K562 (cell line): ENCODE data around the gene BSN. TPM values are rescaled to one million over a fixed set of nuclear protein-coding genes. Genes with fewer than 3 reads are reported as not detected.
"Not testable (repeated sequence)": the region's sequence is repeated elsewhere in the genome, so short reads cannot be mapped to it uniquely, and the experiment has no call there.

ENCODE experiments used
- ATAC-seq: fragments of 200-7000 bp; cut with Tn5 transposase; 3 replicates; pipeline ENCODE4 v1.9.1; 2020; ENCODE audit warnings: moderate library complexity
- BruUV-seq: library from RNA; stranded (reverse); fragments of 400-500 nt; replicated peaks from 2 replicates; lab custom pipeline; 2021; lab: Mats Ljungman, UMichigan
- CTCF ChIA-PET: fragments of 300-600 bp; formaldehyde crosslinking; extraction: SDS; loops from one replicate; lab custom pipeline; 2021; ENCODE audit warnings: low intra/inter-chr PET ratio; lab: Yijun Ruan, JAX
- POLR2A ChIA-PET: fragments of 300-600, 350-650 bp; sonication (Branson Sonifier 250); formaldehyde crosslinking; extraction: SDS; loops from one replicate; lab custom pipeline; 2021; ENCODE audit warnings: antibody characterized with exemption, inconsistent platforms; lab: Yijun Ruan, JAX
- DNase-seq, 4 experiments: peaks; one replicate each; pipeline versions ENCODE4 v3.0.0 to v3.0.0-alpha.2; 2011 to 2018; ENCODE audit warnings: low spot score in 3 of 4, mixed read lengths in 3 of 4; ENCODE audit errors: extremely low read depth in 1 of 4
- FAIRE-seq: peaks from 2 replicates; lab custom pipeline; 2011; peaks lifted over from hg19 to GRCh38; lab: Jason Lieb, UNC
- H2AFZ ChIP-seq: 2 replicates; pipeline ENCODE4 v1.6.0; 2011; ENCODE audit warnings: low read depth, low read length, control low read depth, inconsistent platforms
- H3K27ac ChIP-seq: fragments of 200-600 bp; 3 replicates; pipeline ENCODE4 v1.8.0; 2011; ENCODE audit warnings: low read depth, mild to moderate bottlenecking, control low read depth, inconsistent platforms, low read length, moderate library complexity, mixed read lengths; ENCODE audit errors: extremely low read depth
- H3K27me3 ChIP-seq, 2 experiments: fragments of 300-600 bp in 1 of 2; 2 replicates in 1 of 2; 3 replicates in 1 of 2; pipeline versions ENCODE4 v1.6.0 to v1.8.0; 2011; ENCODE audit warnings: inconsistent platforms in 2 of 2, low read length in 2 of 2, mild to moderate bottlenecking in 1 of 2, mixed read lengths in 1 of 2, moderate library complexity in 1 of 2; ENCODE audit not compliant: control insufficient read depth in 2 of 2, insufficient read depth in 2 of 2
- H3K36me3 ChIP-seq: fragments of 300-600 bp; 3 replicates; pipeline ENCODE4 v1.8.0; 2011; ENCODE audit warnings: mild to moderate bottlenecking, low read length, inconsistent platforms; ENCODE audit not compliant: control insufficient read depth, insufficient read depth
- H3K4me1 ChIP-seq, 2 experiments: fragments of 200-600 bp in 1 of 2; replicated peaks in 1 of 2; 2 replicates in 1 of 2; 3 replicates in 1 of 2; pipeline versions ENCODE4 v1.5.1 to v1.8.0; 2011; ENCODE audit warnings: inconsistent platforms in 2 of 2, low read length in 2 of 2, mild to moderate bottlenecking in 1 of 2, mixed read lengths in 1 of 2, moderate library complexity in 1 of 2; ENCODE audit not compliant: control insufficient read depth in 2 of 2, insufficient read depth in 2 of 2
- H3K4me2 ChIP-seq: 2 replicates; pipeline ENCODE4 v1.6.1; 2011; ENCODE audit warnings: low read length, control low read depth, inconsistent platforms, mixed read lengths; ENCODE audit not compliant: insufficient read depth
- H3K4me3 ChIP-seq: fragments of 200-600 bp; sonication (generic), shearing (Covaris generic); 2 replicates; pipeline ENCODE4 v1.5.1; 2016; ENCODE audit warnings: control low read depth, inconsistent platforms
- H3K79me2 ChIP-seq: fragments of 200-600 bp; 3 replicates; pipeline ENCODE4 v1.8.0; 2011; ENCODE audit warnings: low read length, inconsistent platforms; ENCODE audit not compliant: control insufficient read depth, insufficient read depth
- H3K9ac ChIP-seq, 2 experiments: 2 replicates each; pipeline versions ENCODE4 v1.6.0 to v1.6.1; 2011; ENCODE audit warnings: low read depth in 2 of 2, low read length in 2 of 2, control low read depth in 1 of 2, inconsistent platforms in 1 of 2, mild to moderate bottlenecking in 1 of 2, mixed read lengths in 1 of 2; ENCODE audit not compliant: insufficient read depth in 1 of 2
- H3K9me1 ChIP-seq: one replicate; pipeline ENCODE4 v1.6.0; 2011; ENCODE audit warnings: inconsistent platforms, mild to moderate bottlenecking, low read length, moderate library complexity; ENCODE audit not compliant: control insufficient read depth, insufficient read depth
- H3K9me3 ChIP-seq: replicated peaks from 2 replicates; pipeline ENCODE4 v1.5.1; 2011; ENCODE audit warnings: low read depth, low read length, inconsistent platforms; ENCODE audit not compliant: control insufficient read depth, insufficient read depth
- H4K20me1 ChIP-seq: replicated peaks from 2 replicates; pipeline ENCODE4 v1.6.1; 2011; ENCODE audit warnings: low read length, inconsistent platforms, mixed read lengths; ENCODE audit not compliant: control insufficient read depth, insufficient read depth
- POLR2G ChIP-seq: fragments of 200-400 bp; formaldehyde crosslinking; IDR thresholded peaks from 2 replicates; pipeline ENCODE4 v1.6.1; 2017; ENCODE audit warnings: low read depth, mild to moderate bottlenecking, antibody characterized with exemption, low read length, moderate library complexity
- WGBS: fragments of 100-300 bp; shearing (Covaris generic); methylation state at CpG from one replicate; pipeline ENCODE4 v1.1.6; 2016; ENCODE audit warnings: low coverage, mixed read lengths; ENCODE audit not compliant: insufficient coverage; ENCODE audit errors: missing lambda C conversion rate; 5-methylcytosine and 5-hydroxymethylcytosine counted together
- in situ Hi-C: fragments of 300-500 bp; cut with MboI; formaldehyde crosslinking; loops from 4 replicates; pipeline ENCODE4 v1.15.0; 2018; ENCODE audit warnings: inconsistent platforms, mixed read lengths
- intact Hi-C: fragments of 100-400 bp; cut with micrococcal nuclease; formaldehyde crosslinking; loops from 2 replicates; pipeline ENCODE4 v1.14.2; 2022
- polyA plus RNA-seq, 8 experiments: library from polyadenylated mRNA; depleted of rRNA in 4 of 8; stranded (reverse) in 5 of 8; unstranded in 3 of 8; fragments of >200 nt; fragmentation: Nextera tagmentation in 2 of 8; fragmentation: Illumina TruSeq in 1 of 8; extraction: Ambion mirVana in 2 of 8; extraction: Trizol in 1 of 8; gene quantifications; 2 replicates each; pipeline versions ENCODE4 v1.2.1 to v1.2.3, GENCODE V29; 2011 to 2014; ENCODE audit warnings: inconsistent platforms in 1 of 8, missing spikeins in 1 of 8
- total RNA-seq, 7 experiments: library from RNA; depleted of rRNA in 6 of 7; stranded (reverse); fragments of >200 nt in 6 of 7; fragmentation: Illumina TruSeq in 2 of 7; extraction: Trizol in 2 of 7; gene quantifications; 2 replicates each; pipeline versions ENCODE4 v1.2.1 to v1.2.3, GENCODE V29; 2011 to 2021; ENCODE audit warnings: low replicate concordance in 1 of 7
- TF ChIP-seq, protein P1 (sequence below): sonication (generic); formaldehyde crosslinking; IDR thresholded peaks from 2 replicates; pipeline ENCODE4 v1.8.1; 2023; ENCODE audit warnings: mild to moderate bottlenecking, missing genetic modification reagents

BSN gene
- total and polyA plus RNA-seq, 9 of the 15 experiments (the other 6 are each of a cell fraction or from before 2014, with no cell fraction given), result 0.03 to 1.5 (median 0.29) TPM

DNA sequence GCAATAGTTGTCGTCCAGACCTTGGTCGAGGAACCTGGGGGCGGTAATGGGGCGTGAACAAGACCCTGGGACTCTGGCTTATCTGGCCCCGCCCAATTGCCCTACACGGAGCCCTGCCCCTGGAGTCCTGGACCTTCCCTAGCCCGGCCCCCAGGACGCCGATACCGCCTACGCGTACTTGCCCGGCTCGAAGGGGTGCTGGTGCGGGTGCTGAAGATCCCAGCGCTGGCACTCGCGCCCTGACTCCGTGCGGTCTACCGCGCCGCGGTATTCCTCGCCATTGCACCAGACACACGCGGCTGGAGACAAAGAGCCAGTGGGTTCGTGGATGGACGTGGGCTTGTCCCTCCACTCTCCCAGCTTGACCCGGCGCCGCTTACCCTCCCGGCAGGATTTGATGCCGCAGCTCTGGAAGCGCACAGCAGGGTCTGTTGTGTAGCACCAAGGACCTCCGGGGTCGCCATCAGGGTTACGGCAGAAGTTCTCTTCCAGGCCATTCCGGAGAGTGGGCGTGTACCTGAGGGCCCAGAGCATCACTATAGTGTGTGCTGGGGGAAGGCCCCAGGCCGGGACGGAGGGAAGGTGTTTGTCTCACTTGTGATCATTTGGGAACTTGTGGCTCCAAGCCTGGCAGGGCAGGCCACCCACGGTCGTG lies 132.6 kb downstream of the BSN start:
- DNase-seq, H2AFZ ChIP-seq, H3K4me3 ChIP-seq, ATAC-seq, H3K27me3 ChIP-seq, H3K9me3 ChIP-seq, BruUV-seq, H3K9me1 ChIP-seq, H3K4me2 ChIP-seq, in situ Hi-C loops, FAIRE-seq, H3K27ac ChIP-seq, CTCF ChIA-PET, H4K20me1 ChIP-seq, intact Hi-C loops, H3K9ac ChIP-seq, POLR2A ChIA-PET: not testable (repeated sequence)
- Histone ChIP-seq H3K4me1 (peaks cover 6 to 33% of the 10 kb centered on the region in 2 experiments; a peak in 4 of 5 replicates), H3K79me2 (peaks cover 22% of the 10 kb centered on the region), H3K36me3 (peaks cover 20% of the 10 kb centered on the region; the same call in 1 of the 3 replicates)
- TF ChIP-seq, protein P1, sequence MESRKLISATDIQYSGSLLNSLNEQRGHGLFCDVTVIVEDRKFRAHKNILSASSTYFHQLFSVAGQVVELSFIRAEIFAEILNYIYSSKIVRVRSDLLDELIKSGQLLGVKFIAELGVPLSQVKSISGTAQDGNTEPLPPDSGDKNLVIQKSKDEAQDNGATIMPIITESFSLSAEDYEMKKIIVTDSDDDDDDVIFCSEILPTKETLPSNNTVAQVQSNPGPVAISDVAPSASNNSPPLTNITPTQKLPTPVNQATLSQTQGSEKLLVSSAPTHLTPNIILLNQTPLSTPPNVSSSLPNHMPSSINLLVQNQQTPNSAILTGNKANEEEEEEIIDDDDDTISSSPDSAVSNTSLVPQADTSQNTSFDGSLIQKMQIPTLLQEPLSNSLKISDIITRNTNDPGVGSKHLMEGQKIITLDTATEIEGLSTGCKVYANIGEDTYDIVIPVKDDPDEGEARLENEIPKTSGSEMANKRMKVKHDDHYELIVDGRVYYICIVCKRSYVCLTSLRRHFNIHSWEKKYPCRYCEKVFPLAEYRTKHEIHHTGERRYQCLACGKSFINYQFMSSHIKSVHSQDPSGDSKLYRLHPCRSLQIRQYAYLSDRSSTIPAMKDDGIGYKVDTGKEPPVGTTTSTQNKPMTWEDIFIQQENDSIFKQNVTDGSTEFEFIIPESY (CRISPR knock-in tag), result peak; percentile 84
- peak; percentile 31; the same call in 1 of the 2 replicates for TF ChIP-seq POLR2G
- 92% methylated on average over 7 of the region's 44 CpGs for whole genome bisulfite sequencing
